Naive B cell (primary cell): ENCODE results near the gene FXN. TPM values are rescaled to one million over a fixed set of nuclear protein-coding genes. Genes with fewer than 3 reads are reported as not detected.
"Not testable (repeated sequence)": the region's sequence is repeated elsewhere in the genome, so short reads cannot be mapped to it uniquely, and the experiment has no call there.

Experiments
- ATAC-seq, 2 donors: fragments of 150-1000 bp; cut with Tn5 transposase; 2 replicates each; pipeline ENCODE4 v1.10.0; 2021; ENCODE audit warnings: low read depth in 2 of 2, mild to moderate bottlenecking in 2 of 2, moderate library complexity in 2 of 2
- DNase-seq: peaks from one replicate; pipeline ENCODE4 v3.0.0; 2022
- H3K27ac Mint-ChIP-seq, 6 donors: one replicate each; pipeline ENCODE4 v1.8.0; 2020 to 2022; ENCODE audit warnings: mild to moderate bottlenecking in 6 of 6, mixed read lengths in 6 of 6, moderate library complexity in 5 of 6, inconsistent platforms in 2 of 6
- H3K27me3 Mint-ChIP-seq, 3 donors: one replicate each; pipeline ENCODE4 v1.8.0; 2021 to 2022; ENCODE audit warnings: mixed read lengths in 3 of 3, mild to moderate bottlenecking in 1 of 3
- H3K36me3 Mint-ChIP-seq, 2 donors: one replicate each; pipeline ENCODE4 v1.8.0; 2020 to 2022; ENCODE audit warnings: mixed read lengths in 2 of 2, inconsistent platforms in 1 of 2, mild to moderate bottlenecking in 1 of 2
- H3K4me1 Mint-ChIP-seq, 3 donors: one replicate each; pipeline ENCODE4 v1.8.0; 2020 to 2022; ENCODE audit warnings: mixed read lengths in 3 of 3, inconsistent platforms in 1 of 3, mild to moderate bottlenecking in 1 of 3, moderate library complexity in 1 of 3
- H3K4me3 Mint-ChIP-seq, 8 donors: one replicate each; pipeline ENCODE4 v1.8.0; 2020 to 2022; ENCODE audit warnings: mild to moderate bottlenecking in 8 of 8, mixed read lengths in 8 of 8, moderate library complexity in 8 of 8, inconsistent platforms in 2 of 8
- H3K9me3 Mint-ChIP-seq, 7 donors: one replicate each; pipeline ENCODE4 v1.8.0; 2020 to 2022; ENCODE audit warnings: mixed read lengths in 7 of 7, mild to moderate bottlenecking in 5 of 7, inconsistent platforms in 2 of 7, moderate library complexity in 1 of 7
- polyA plus RNA-seq, 6 donors: library from polyadenylated mRNA; unstranded; fragments of 300-500 nt; fragmentation: Illumina TruSeq; gene quantifications; one replicate each; pipeline ENCODE4 v1.2.3, GENCODE V29; 2021; ENCODE audit warnings: low read depth in 6 of 6

The FXN gene
- polyA plus RNA-seq, result 10 to 100 TPM; 24.5 to 32.4 (median 27.7) TPM

GRCh38 chr9:69035438-69036308 lies at the start of gene FXN:
Gene FXN (plus strand): TSS chr9:69035752. CDS start chr9:69035783, 31 bp downstream.
- H3K9me3 Mint-ChIP-seq, result no peaks in the 10 kb centered on the region
- peaks cover 10% of the 10 kb centered on the region in 3 donors for H3K4me1 Mint-ChIP-seq
- H3K27me3 Mint-ChIP-seq, result no peaks in the 10 kb centered on the region
- H3K4me3 Mint-ChIP-seq, result peak within 1 kb of the TSS; percentile 93 to 99 (median 96)
- H3K36me3 Mint-ChIP-seq, result no peaks in the 10 kb centered on the region
- peak within 1 kb of the TSS; percentile 85 to 94 (median 90) for H3K27ac Mint-ChIP-seq
- ATAC-seq (peak; percentile 87 to 89), DNase-seq (peak; percentile 77)

- H3K27me3 Mint-ChIP-seq, H3K4me1 Mint-ChIP-seq, DNase-seq, H3K4me3 Mint-ChIP-seq, ATAC-seq, H3K27ac Mint-ChIP-seq, H3K9me3 Mint-ChIP-seq: not testable (repeated sequence)
- peaks cover 7 to 12% of the 10 kb centered on the region in 2 donors for H3K36me3 Mint-ChIP-seq
These were observed 48.6 kb upstream of the FXN start for GRCh38 chr9:68986949-68987348.

DNA sequence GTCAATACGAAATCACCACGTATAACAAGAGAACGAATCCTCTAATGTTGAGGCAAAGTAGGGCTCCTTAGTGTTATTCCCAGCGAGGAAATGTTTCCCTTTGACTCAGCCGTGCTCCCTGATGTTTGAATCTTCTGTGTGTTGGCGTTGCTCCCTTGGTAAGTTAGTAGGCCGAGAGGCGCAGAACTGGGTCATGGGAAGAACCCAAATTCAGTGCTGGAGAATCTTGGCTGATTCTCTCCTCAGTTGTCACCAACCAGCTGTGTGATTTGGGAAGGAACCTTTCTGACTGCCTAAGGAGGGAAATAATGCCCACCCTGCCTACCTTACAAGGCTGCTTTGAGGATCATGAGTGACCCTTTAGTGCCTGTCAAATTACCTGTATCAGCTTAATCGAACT lies 44.1 kb upstream of the FXN start:
- Mint-ChIP-seq H3K4me3 (no peak overlapping the region), H3K9me3 (no peaks in the 10 kb centered on the region), H3K27me3 (no peaks in the 10 kb centered on the region), H3K27ac (no peak overlapping the region), H3K4me1 (peaks cover 8 to 12% (median 11%) of the 10 kb centered on the region in 3 donors), H3K36me3 (peaks cover 16 to 17% of the 10 kb centered on the region in 2 donors)
- ATAC-seq (no peak), DNase-seq (no peak)

DNA sequence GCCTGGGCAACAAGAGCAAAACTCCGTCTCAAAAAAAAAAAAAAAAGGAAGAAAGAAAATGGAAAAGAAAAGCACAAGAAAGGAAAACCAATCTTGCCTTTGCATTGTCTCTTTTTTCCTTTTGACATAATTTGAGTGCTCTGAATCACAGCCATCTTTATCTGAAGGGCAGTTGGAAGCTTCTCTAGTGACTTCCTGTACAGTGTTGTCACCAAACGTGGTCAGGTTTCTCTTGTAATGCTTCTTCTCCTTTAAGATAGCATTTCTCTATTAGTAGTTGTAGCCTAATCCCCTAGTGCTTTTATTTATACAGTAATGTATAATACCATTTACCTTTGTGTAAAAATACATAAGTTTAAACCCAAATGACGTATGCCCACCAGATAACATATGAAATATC lies 39.8 kb upstream of the FXN start:
- peak overlapping the region in 2 of 6 donors; percentile 13 to 44 for H3K27ac Mint-ChIP-seq
- peak overlapping the region in 1 of 8 donors; percentile 21 for H3K4me3 Mint-ChIP-seq
- ATAC-seq, result no peak
- H3K9me3 Mint-ChIP-seq, result no peaks in the 10 kb centered on the region
- DNase-seq, result no peak
- H3K4me1 Mint-ChIP-seq, result peaks cover 17 to 24% (median 18%) of the 10 kb centered on the region in 3 donors
- H3K27me3 Mint-ChIP-seq, result no peaks in the 10 kb centered on the region
- H3K36me3 Mint-ChIP-seq, result peaks cover 10 to 12% of the 10 kb centered on the region in 2 donors

- ATAC-seq (no peak), DNase-seq (no peak)
- H3K4me3 Mint-ChIP-seq, result peak overlapping the region in 4 of 8 donors; percentile 7 to 59 (median 37)
- H3K27ac Mint-ChIP-seq, result peak overlapping the region in 3 of 6 donors; percentile 13 to 44 (median 14)
- peaks cover 6 to 10% of the 10 kb centered on the region in 2 donors for H3K36me3 Mint-ChIP-seq
- H3K27me3 Mint-ChIP-seq, result no peaks in the 10 kb centered on the region
- peaks cover 17 to 24% (median 18%) of the 10 kb centered on the region in 3 donors for H3K4me1 Mint-ChIP-seq
- no peaks in the 10 kb centered on the region for H3K9me3 Mint-ChIP-seq
These were observed 39.1 kb upstream of the FXN start for GRCh38 chr9:68996462-68996861.

DNA sequence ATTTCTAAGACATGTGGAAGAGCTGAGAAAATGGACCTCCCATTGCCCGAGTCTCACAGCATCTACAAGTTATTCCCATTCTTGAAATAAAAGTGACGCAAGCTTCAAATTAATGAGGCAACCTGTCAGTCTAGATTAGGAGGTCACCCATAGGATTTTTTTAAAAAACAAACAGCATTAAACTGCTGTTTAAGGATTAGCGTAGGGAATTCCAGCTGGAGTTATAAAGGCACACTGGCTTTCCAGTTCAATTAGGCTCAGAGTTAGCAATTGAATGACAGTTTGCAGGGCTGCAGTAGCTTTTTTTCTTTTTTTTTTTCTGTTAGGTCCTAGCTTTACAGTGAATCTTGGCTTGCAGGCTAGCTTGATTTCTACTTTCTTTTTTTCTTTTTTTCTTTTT lies 37.9 kb upstream of the FXN start:
- Mint-ChIP-seq H3K4me3 (no peak overlapping the region), H3K36me3 (peaks cover 9 to 11% of the 10 kb centered on the region in 2 donors), H3K9me3 (no peaks in the 10 kb centered on the region), H3K27ac (peak overlapping the region in 1 of 6 donors; percentile 78), H3K27me3 (no peaks in the 10 kb centered on the region), H3K4me1 (peaks cover 17 to 24% (median 18%) of the 10 kb centered on the region in 3 donors)
- ATAC-seq, result no peak
- DNase-seq, result no peak

- no peak for ATAC-seq
- Mint-ChIP-seq H3K36me3 (peaks cover 9 to 12% of the 10 kb centered on the region in 2 donors), H3K27me3 (no peaks in the 10 kb centered on the region), H3K4me1 (peaks cover 18 to 24% (median 20%) of the 10 kb centered on the region in 3 donors), H3K4me3 (no peak overlapping the region), H3K27ac (peak overlapping the region in 2 of 6 donors; percentile 30 to 70), H3K9me3 (no peaks in the 10 kb centered on the region)
- DNase-seq, result no peak
These were observed 37.2 kb upstream of the FXN start for GRCh38 chr9:68998385-68998784.

GRCh38 chr9:68998812-68999211 lies 36.7 kb upstream of the FXN start:
- Mint-ChIP-seq H3K36me3 (peaks cover 6 to 8% of the 10 kb centered on the region in 2 donors), H3K9me3 (no peaks in the 10 kb centered on the region)

DNA sequence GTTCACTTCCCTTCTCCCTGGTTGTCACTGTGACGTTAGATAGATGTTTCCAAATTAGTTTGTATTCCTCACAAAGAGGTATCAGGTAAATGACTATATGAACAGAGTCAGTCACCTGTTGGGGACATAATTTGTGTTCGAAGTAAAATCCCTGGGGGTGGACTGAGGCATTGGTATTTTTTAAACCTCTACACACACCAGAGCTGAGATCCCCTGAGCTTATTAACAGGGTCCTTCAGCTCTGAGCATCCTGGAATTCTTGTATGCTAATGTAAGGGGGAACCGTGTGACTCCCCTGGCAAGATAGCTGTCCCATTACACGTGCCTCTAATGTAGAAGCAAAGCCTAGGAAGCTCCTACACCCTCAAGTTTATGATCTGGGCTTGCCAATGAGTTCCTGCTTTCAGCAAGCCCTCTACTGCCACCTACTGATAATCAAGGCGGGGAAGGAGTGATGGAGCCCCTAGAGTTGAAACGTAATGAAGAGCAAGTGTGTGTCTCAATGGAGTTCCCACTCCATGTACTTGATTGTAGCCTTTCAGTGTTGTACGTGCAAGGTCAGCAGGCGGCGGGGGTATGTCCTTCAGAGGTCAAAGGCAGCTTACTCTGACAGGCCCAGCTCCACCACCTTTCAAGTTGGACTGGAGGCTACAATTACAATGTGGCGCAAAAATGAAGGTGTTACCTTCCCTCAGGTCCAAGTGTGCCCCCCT lies 36.0 kb upstream of the FXN start:
- no peaks in the 10 kb centered on the region for H3K9me3 Mint-ChIP-seq
- no peaks in the 10 kb centered on the region for H3K27me3 Mint-ChIP-seq
- no peak overlapping the region for H3K4me3 Mint-ChIP-seq
- H3K36me3 Mint-ChIP-seq, result peaks cover 6 to 8% of the 10 kb centered on the region in 2 donors
- H3K4me1 Mint-ChIP-seq, result peaks cover 18 to 24% (median 20%) of the 10 kb centered on the region in 3 donors
- peak; percentile 78 to 88 for ATAC-seq
- H3K27ac Mint-ChIP-seq, result peak overlapping the region in 4 of 6 donors; percentile 1 to 60 (median 54)
- peak; percentile 61 for DNase-seq

More at GRCh38 chr9:68998812-68999211, 36.7 kb upstream of the FXN start:
- Mint-ChIP-seq H3K27ac (peak overlapping the region in 2 of 6 donors; percentile 14 to 30), H3K4me1 (peaks cover 18 to 24% (median 20%) of the 10 kb centered on the region in 3 donors), H3K27me3 (no peaks in the 10 kb centered on the region), H3K4me3 (no peak overlapping the region)
- ATAC-seq (no peak), DNase-seq (no peak)

GRCh38 chr9:69001921-69002320 lies 33.6 kb upstream of the FXN start:
- Mint-ChIP-seq H3K9me3 (no peaks in the 10 kb centered on the region), H3K36me3 (peaks cover 8 to 10% of the 10 kb centered on the region in 2 donors), H3K27me3 (no peaks in the 10 kb centered on the region), H3K4me3 (no peak overlapping the region), H3K27ac (peak overlapping the region in 1 of 6 donors; percentile 67), H3K4me1 (peaks cover 7 to 8% (median 7%) of the 10 kb centered on the region in 3 donors)
- DNase-seq, result no peak
- ATAC-seq, result no peak

DNA sequence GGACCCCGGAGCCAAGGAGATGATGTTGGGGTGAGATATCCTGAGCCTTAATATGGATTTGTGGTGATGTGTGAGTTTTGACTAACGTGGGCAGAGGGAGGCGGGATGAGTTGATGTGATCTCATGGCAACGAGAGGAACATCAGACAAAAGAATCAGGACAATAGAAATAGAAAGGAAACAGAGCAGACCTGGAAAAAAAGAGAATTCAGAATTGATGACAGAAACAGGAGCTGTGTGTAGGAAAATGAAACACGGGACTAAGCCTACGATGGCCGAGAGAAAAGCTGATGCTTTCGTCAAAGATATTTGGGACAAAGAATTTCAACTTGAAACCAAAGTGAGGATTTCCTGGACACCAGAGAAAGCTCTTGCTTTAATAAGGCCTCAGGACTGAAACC lies 32.5 kb upstream of the FXN start:
- H3K9me3 Mint-ChIP-seq, result no peaks in the 10 kb centered on the region
- peaks cover 8 to 12% of the 10 kb centered on the region in 2 donors for H3K36me3 Mint-ChIP-seq
- no peak overlapping the region for H3K4me3 Mint-ChIP-seq
- no peaks in the 10 kb centered on the region for H3K27me3 Mint-ChIP-seq
- H3K27ac Mint-ChIP-seq, result no peak overlapping the region
- peaks cover 7% of the 10 kb centered on the region in 3 donors for H3K4me1 Mint-ChIP-seq
- DNase-seq, result no peak
- ATAC-seq, result no peak

DNA sequence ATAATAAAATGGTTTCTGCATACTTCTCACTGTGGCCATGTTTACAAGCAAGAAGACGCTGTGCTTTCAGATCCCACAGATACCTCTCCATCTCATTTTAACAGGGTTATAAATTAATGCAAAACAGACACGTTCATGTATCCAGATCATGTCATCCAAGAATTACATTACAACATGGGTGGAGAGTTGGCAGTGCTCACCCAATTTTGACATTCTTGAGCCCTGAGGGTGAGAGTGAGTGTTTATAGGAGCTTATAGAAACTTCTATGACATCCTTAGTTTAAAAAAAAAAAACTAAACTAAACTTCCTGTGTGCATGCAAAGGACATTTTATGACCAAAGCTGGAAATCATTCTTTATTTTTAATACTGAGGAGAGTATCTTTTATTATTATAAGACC lies 30.7 kb upstream of the FXN start:
- no peak overlapping the region for H3K27ac Mint-ChIP-seq
- H3K27me3 Mint-ChIP-seq, result no peaks in the 10 kb centered on the region
- H3K36me3 Mint-ChIP-seq, result peaks cover 8 to 18% of the 10 kb centered on the region in 2 donors
- H3K9me3 Mint-ChIP-seq, result no peaks in the 10 kb centered on the region
- peaks cover 0 to 4% (median 0%) of the 10 kb centered on the region in 3 donors for H3K4me1 Mint-ChIP-seq
- DNase-seq (no peak), ATAC-seq (no peak)
- H3K4me3 Mint-ChIP-seq, result no peak overlapping the region

DNA sequence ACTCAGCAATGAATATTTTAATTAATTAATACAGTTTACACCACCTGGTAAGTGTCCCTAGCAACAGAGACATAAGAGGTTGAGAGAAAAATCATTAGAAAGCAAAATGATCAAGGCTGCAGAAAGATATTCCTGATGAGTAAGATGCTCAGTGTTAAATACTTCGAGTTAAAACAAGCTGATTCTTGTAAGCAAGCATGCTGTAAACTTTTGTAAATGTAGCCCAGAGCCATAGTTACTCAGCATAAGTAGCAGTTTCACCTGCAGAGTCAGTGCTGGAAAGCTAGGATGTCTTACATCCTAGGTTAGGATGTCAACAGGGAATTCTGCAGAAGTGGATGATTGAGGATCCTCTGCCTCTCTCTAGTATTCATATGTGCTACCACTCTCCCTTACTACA lies 25.8 kb upstream of the FXN start:
- H3K9me3 Mint-ChIP-seq, result no peaks in the 10 kb centered on the region
- H3K36me3 Mint-ChIP-seq, result peaks cover 0 to 11% of the 10 kb centered on the region in 2 donors
- no peak for DNase-seq
- H3K4me3 Mint-ChIP-seq, result no peak overlapping the region
- ATAC-seq, result no peak
- peaks cover 0 to 4% (median 0%) of the 10 kb centered on the region in 3 donors for H3K27me3 Mint-ChIP-seq
- H3K4me1 Mint-ChIP-seq, result peaks cover 14 to 24% (median 20%) of the 10 kb centered on the region in 3 donors
- no peak overlapping the region for H3K27ac Mint-ChIP-seq
